HL-60 (cell line): ENCODE results near the gene TIGD1.

Experiments
- DNase-seq, 2 experiments: peaks; one replicate each; pipeline ENCODE4 v3.0.0-alpha.2; 2010 to 2020; ENCODE audit warnings: low read depth in 1 of 2, low spot score in 1 of 2
- H3K27ac ChIP-seq: fragments of 250-450 bp; sonication (Bioruptor Pico); replicated peaks from 2 replicates; pipeline ENCODE4 v1.5.1; 2020; ENCODE audit warnings: mild to moderate bottlenecking, moderate library complexity
- H3K27me3 ChIP-seq: fragments of 250-450 bp; sonication (Bioruptor Pico); 2 replicates; pipeline ENCODE4 v1.5.1; 2021; ENCODE audit warnings: mild to moderate bottlenecking, moderate library complexity; ENCODE audit not compliant: insufficient read depth, poor library complexity, severe bottlenecking
- H3K4me3 ChIP-seq: replicated peaks from 2 replicates; pipeline ENCODE4 v1.5.1; 2011; ENCODE audit warnings: mild to moderate bottlenecking, control low read depth, low read length; ENCODE audit not compliant: insufficient read depth
- GABPA ChIP-seq: IDR thresholded peaks from 2 replicates; pipeline ENCODE4 v1.6.1; 2012; ENCODE audit warnings: low read depth
- POLR2AphosphoS5 ChIP-seq: IDR thresholded peaks from 2 replicates; pipeline ENCODE4 v1.6.1; 2012; ENCODE audit warnings: low read depth
- SPI1 ChIP-seq: IDR thresholded peaks from 2 replicates; pipeline ENCODE4 v1.6.1; 2012; ENCODE audit warnings: low read depth, mild to moderate bottlenecking, borderline replicate concordance
- TF ChIP-seq, protein P1 (sequence below): IDR thresholded peaks from 2 replicates; pipeline ENCODE4 v1.6.1; 2012; ENCODE audit warnings: low read depth; ENCODE audit not compliant: insufficient replicate concordance
- TF ChIP-seq, protein P2 (sequence below): IDR thresholded peaks from one replicate; pipeline ENCODE4 v1.5.1; 2011; ENCODE audit warnings: low read length, control low read depth, inconsistent platforms; ENCODE audit not compliant: insufficient read depth

The TIGD1 gene

DNA sequence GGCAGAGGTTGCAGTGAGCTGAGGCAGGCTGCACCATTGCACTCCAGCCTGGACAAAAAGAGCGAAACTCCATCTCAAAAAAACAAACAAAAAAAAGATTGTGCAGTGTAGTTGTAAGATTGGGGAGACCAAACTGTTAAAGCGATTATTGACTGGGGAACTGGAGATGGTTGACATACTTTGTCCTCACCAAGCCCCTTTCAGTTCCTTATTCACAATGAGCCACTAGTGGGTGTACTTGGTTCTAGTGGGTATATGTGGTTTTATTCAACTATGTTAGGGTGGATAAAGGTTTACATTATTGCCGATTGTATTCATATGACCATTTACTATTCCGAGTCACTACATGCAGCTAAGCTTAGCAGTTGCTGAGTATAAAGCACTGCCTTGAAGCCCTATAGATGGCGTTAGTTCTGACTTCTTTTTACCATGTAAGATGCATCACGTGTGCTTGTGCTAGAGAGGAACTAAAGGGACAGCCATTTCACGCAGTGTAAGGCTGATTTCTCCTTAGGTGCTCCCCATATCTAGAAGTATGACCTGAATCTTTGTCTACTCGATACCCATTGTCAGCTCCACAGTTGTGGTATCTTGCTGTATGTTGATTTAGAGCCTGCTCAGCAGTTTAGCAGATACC, 12.3 kb upstream of the TIGD1 start:
- H3K4me3 ChIP-seq, result no peak overlapping the region
- no peak for DNase-seq
- no peak for TF ChIP-seq POLR2AphosphoS5
- no peaks in the 10 kb centered on the region for H3K27me3 ChIP-seq
- H3K27ac ChIP-seq, result no peak overlapping the region

DNA sequence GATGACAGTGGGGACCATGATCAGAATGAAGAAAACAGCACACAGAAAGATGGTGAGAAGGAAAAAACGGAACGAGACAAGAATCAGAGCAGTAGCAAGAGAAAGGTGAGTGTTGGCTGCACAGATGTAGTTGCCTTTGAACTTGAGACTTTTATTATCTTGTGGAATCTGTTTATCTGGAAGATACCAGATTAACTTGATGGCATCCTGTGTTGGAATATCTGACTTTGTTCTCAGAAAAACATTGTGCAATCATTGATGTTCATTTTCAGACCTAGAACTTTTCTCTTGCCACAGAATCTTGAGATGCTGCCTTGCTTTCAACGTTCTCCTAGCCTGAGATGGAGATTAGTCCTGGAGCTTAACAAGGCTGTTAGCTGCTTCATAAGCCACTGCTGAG, 6.1 kb upstream of the TIGD1 start:
- no peak overlapping the region for H3K27ac ChIP-seq
- no peak for DNase-seq
- no peak for TF ChIP-seq POLR2AphosphoS5
- TF ChIP-seq, protein P1, sequence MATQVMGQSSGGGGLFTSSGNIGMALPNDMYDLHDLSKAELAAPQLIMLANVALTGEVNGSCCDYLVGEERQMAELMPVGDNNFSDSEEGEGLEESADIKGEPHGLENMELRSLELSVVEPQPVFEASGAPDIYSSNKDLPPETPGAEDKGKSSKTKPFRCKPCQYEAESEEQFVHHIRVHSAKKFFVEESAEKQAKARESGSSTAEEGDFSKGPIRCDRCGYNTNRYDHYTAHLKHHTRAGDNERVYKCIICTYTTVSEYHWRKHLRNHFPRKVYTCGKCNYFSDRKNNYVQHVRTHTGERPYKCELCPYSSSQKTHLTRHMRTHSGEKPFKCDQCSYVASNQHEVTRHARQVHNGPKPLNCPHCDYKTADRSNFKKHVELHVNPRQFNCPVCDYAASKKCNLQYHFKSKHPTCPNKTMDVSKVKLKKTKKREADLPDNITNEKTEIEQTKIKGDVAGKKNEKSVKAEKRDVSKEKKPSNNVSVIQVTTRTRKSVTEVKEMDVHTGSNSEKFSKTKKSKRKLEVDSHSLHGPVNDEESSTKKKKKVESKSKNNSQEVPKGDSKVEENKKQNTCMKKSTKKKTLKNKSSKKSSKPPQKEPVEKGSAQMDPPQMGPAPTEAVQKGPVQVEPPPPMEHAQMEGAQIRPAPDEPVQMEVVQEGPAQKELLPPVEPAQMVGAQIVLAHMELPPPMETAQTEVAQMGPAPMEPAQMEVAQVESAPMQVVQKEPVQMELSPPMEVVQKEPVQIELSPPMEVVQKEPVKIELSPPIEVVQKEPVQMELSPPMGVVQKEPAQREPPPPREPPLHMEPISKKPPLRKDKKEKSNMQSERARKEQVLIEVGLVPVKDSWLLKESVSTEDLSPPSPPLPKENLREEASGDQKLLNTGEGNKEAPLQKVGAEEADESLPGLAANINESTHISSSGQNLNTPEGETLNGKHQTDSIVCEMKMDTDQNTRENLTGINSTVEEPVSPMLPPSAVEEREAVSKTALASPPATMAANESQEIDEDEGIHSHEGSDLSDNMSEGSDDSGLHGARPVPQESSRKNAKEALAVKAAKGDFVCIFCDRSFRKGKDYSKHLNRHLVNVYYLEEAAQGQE, result no peak
- TF ChIP-seq, protein P2, sequence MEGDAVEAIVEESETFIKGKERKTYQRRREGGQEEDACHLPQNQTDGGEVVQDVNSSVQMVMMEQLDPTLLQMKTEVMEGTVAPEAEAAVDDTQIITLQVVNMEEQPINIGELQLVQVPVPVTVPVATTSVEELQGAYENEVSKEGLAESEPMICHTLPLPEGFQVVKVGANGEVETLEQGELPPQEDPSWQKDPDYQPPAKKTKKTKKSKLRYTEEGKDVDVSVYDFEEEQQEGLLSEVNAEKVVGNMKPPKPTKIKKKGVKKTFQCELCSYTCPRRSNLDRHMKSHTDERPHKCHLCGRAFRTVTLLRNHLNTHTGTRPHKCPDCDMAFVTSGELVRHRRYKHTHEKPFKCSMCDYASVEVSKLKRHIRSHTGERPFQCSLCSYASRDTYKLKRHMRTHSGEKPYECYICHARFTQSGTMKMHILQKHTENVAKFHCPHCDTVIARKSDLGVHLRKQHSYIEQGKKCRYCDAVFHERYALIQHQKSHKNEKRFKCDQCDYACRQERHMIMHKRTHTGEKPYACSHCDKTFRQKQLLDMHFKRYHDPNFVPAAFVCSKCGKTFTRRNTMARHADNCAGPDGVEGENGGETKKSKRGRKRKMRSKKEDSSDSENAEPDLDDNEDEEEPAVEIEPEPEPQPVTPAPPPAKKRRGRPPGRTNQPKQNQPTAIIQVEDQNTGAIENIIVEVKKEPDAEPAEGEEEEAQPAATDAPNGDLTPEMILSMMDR, result no peak
- no peak for TF ChIP-seq SPI1
- TF ChIP-seq GABPA, result no peak

DNA sequence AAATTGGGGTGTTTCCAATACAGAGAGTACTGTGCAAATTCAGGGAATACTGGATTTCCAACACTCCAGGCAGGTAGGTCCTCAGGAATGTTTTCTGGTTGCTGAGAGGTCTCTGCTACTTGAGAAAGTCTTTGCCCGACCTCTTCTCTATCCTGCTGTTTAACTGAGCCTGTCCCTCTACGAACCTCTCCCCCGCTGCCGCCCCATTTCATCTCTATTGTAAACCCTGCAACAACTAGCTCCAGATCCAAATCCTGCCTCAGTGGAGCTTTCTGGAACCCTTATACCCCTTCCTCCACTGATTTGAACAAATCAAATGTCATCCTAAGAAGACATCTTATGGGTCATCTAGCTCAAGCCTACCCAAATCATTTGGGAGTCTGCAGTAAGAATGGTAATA, 1.4 kb upstream of the TIGD1 start:
- peak overlapping the region; percentile 77 for H3K4me3 ChIP-seq

More for the DNA sequence above, 6.1 kb upstream of the TIGD1 start:
- Histone ChIP-seq H3K4me3 (no peak overlapping the region), H3K27me3 (no peaks in the 10 kb centered on the region)

DNA sequence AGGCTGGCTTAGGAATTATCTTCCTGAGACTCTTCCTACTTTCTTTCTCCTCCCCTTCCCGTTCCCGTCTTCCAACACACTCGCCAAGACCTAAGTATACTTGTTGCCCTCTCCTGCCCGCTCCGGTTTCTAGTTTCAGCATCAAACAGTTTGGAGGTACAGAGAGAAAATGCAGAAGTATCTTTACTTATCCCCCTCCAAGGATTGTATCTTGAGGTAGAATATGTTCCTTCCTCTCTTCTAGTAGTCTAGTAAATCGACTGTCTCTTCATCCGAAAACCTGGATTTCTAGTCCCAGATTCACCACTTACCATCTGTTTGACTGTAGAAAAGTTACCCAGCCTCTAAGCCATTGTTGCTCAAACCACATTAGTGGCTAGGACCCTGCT, 887 bp upstream of the TIGD1 start:
- peak overlapping the region; percentile 77 for H3K4me3 ChIP-seq
- TF ChIP-seq, protein P2, result no peak
- TF ChIP-seq POLR2AphosphoS5, result no peak
- TF ChIP-seq SPI1, result no peak
- TF ChIP-seq, protein P1, result no peak
- no peak for TF ChIP-seq GABPA
- H3K27ac ChIP-seq, result peak overlapping the region; percentile 96
- peak in 1 of 2 experiments; percentile 21 for DNase-seq
- no peaks in the 10 kb centered on the region for H3K27me3 ChIP-seq

More for the DNA sequence above, 1.4 kb upstream of the TIGD1 start:
- TF ChIP-seq SPI1 (no peak), GABPA (no peak), POLR2AphosphoS5 (no peak)
- TF ChIP-seq, protein P2, result no peak
- TF ChIP-seq, protein P1, result no peak
- Histone ChIP-seq H3K27me3 (no peaks in the 10 kb centered on the region), H3K27ac (no peak overlapping the region)
- no peak for DNase-seq
